B cell (primary cell): Measurements from ENCODE around the gene RPL10A. TPM values are rescaled to one million over a fixed set of nuclear protein-coding genes. Genes with fewer than 3 reads are reported as not detected.

Experiments
- ATAC-seq: fragments of 200-7000 bp; cut with Tn5 transposase; one replicate; pipeline ENCODE4 v1.10.0; 2021; ENCODE audit warnings: low read depth, mild to moderate bottlenecking, moderate number of reproducible peaks, moderate library complexity
- CTCF ChIA-PET: fragments of 350-600 bp; sonication (Branson Sonifier 250); formaldehyde crosslinking; loops from one replicate; lab custom pipeline; 2021; ENCODE audit warnings: antibody characterized with exemption, inconsistent platforms; lab: Charles Lee
- POLR2A ChIA-PET: fragments of 350-600 bp; sonication (Branson Sonifier 250); formaldehyde crosslinking; loops from one replicate; lab custom pipeline; 2021; ENCODE audit warnings: antibody characterized with exemption; lab: Charles Lee
- DNase-seq: peaks from one replicate; pipeline ENCODE4 v3.0.0; 2013
- H2AFZ ChIP-seq: 2 replicates; pipeline ENCODE4 v1.6.1; 2012; ENCODE audit warnings: mild to moderate bottlenecking, low read depth, low read length; ENCODE audit not compliant: insufficient read depth, poor library complexity, severe bottlenecking
- H3K27ac ChIP-seq, 2 donors: 1 replicate in 1 of 2; 2 replicates in 1 of 2; pipeline ENCODE4 v1.5.1; 2012 to 2013; ENCODE audit warnings: low read length in 2 of 2, mild to moderate bottlenecking in 2 of 2, moderate library complexity in 1 of 2
- H3K27me3 ChIP-seq, 4 experiments: fragments of 200-600 bp in 1 of 4; sonication (generic) in 1 of 4; replicated peaks in 1 of 4; 1 replicate in 2 of 4; 2 replicates in 2 of 4; pipeline versions ENCODE4 v1.6.1 to v1.7.0; 2013 to 2016; ENCODE audit warnings: low read length in 3 of 4, mild to moderate bottlenecking in 2 of 4, mixed read lengths in 1 of 4, moderate library complexity in 1 of 4; ENCODE audit not compliant: insufficient read depth in 4 of 4, control insufficient read depth in 3 of 4; ENCODE audit errors: control extremely low read depth in 1 of 4
- H3K36me3 ChIP-seq, 2 experiments: replicated peaks in 1 of 2; 1 replicate in 1 of 2; 2 replicates in 1 of 2; pipeline versions ENCODE4 v1.6.1 to v1.7.1; 2013; ENCODE audit warnings: low read length in 1 of 2; ENCODE audit not compliant: insufficient read depth in 2 of 2, control insufficient read depth in 1 of 2; ENCODE audit errors: control extremely low read depth in 1 of 2, extremely low read depth in 1 of 2
- H3K4me1 ChIP-seq, 2 donors: fragments of 200-600 bp in 1 of 2; sonication (generic) in 1 of 2; 1 replicate in 1 of 2; 2 replicates in 1 of 2; pipeline versions ENCODE4 v1.5.1 to v1.6.1; 2013 to 2017; ENCODE audit warnings: low read length in 2 of 2; ENCODE audit not compliant: control insufficient read depth in 2 of 2, insufficient read depth in 2 of 2
- H3K4me2 ChIP-seq: replicated peaks from 2 replicates; pipeline ENCODE3; 2012; ENCODE audit warnings: mild to moderate bottlenecking, low read depth, low read length; ENCODE audit not compliant: poor library complexity, severe bottlenecking
- H3K4me3 ChIP-seq, 5 experiments: fragments of 200-600 bp in 1 of 5; sonication (generic) in 1 of 5; 1 replicate in 3 of 5; 2 replicates in 2 of 5; pipeline versions ENCODE4 v1.5.1 to v1.7.0; 2011 to 2016; ENCODE audit warnings: low read length in 4 of 5, mild to moderate bottlenecking in 4 of 5, low read depth in 2 of 5, control low read depth in 1 of 5, moderate library complexity in 1 of 5; ENCODE audit not compliant: insufficient read depth in 1 of 5; ENCODE audit errors: control extremely low read depth in 1 of 5, extremely low read depth in 1 of 5
- H3K79me2 ChIP-seq: fragments of 200-600 bp; sonication (generic); one replicate; pipeline ENCODE4 v1.6.0; 2016; ENCODE audit warnings: low read length; ENCODE audit not compliant: control insufficient read depth, insufficient read depth
- H3K9ac ChIP-seq: fragments of 200-600 bp; sonication (generic); 2 replicates; pipeline ENCODE4 v1.6.1; 2017; ENCODE audit warnings: mild to moderate bottlenecking, low read length, moderate library complexity
- H3K9me3 ChIP-seq, 3 donors: one replicate each; pipeline versions ENCODE4 v1.6.1 to v1.7.1; 2013; ENCODE audit warnings: low read length in 2 of 3; ENCODE audit not compliant: control insufficient read depth in 2 of 3, insufficient read depth in 1 of 3; ENCODE audit errors: control extremely low read depth in 1 of 3
- H4K20me1 ChIP-seq: 2 replicates; pipeline ENCODE4 v1.6.0; 2012; ENCODE audit warnings: mild to moderate bottlenecking, low read length; ENCODE audit not compliant: insufficient read depth, control insufficient read depth, poor library complexity, severe bottlenecking
- H3K27ac Mint-ChIP-seq: one replicate; pipeline ENCODE4 v1.8.0; 2021; ENCODE audit warnings: mixed read lengths
- H3K27me3 Mint-ChIP-seq: one replicate; pipeline ENCODE4 v1.8.0; 2021; ENCODE audit warnings: mixed read lengths
- H3K4me1 Mint-ChIP-seq: one replicate; pipeline ENCODE4 v1.8.0; 2021; ENCODE audit warnings: mixed read lengths
- H3K4me3 Mint-ChIP-seq: one replicate; pipeline ENCODE4 v1.8.0; 2021; ENCODE audit warnings: mixed read lengths
- H3K9me3 Mint-ChIP-seq: one replicate; pipeline ENCODE4 v1.8.0; 2022; ENCODE audit warnings: mixed read lengths; ENCODE audit not compliant: insufficient read depth
- EZH2 ChIP-seq: IDR thresholded peaks from 2 replicates; pipeline ENCODE4 v1.6.1; 2012; ENCODE audit warnings: borderline replicate concordance, low read depth, mild to moderate bottlenecking, moderate library complexity, low read length; ENCODE audit not compliant: insufficient read depth, poor library complexity, severe bottlenecking
- WGBS: methylation state at CpG from one replicate; pipeline ENCODE4 v1.1.5; 2013; ENCODE audit warnings: missing lambda C conversion rate; ENCODE audit not compliant: insufficient coverage; 5-methylcytosine and 5-hydroxymethylcytosine counted together
- intact Hi-C: fragments of 100-400 bp; cut with micrococcal nuclease; formaldehyde crosslinking; loops from one replicate; pipeline ENCODE4 v1.10.0; 2022
- polyA plus RNA-seq: library from polyadenylated mRNA; depleted of rRNA; stranded (reverse); fragments of >200 nt; gene quantifications from 2 replicates; pipeline ENCODE4 v1.2.3, GENCODE V29; 2012
- total RNA-seq, 2 donors: library from RNA; stranded (reverse); fragments of 120-200 nt in 1 of 2; gene quantifications; 1 replicate in 1 of 2; 2 replicates in 1 of 2; pipeline versions ENCODE4 v1.2.3 to v1.2.4, GENCODE V29; 2013 to 2022
- TF ChIP-seq, protein P1 (sequence below): fragments of 200-600 bp; IDR thresholded peaks from one replicate; pipeline ENCODE4 v1.8.0; 2022; ENCODE audit warnings: antibody characterized with exemption, mild to moderate bottlenecking

RPL10A gene
- total and polyA plus RNA-seq, 2 donors (not counting 1 experiment from before 2014, with no cell fraction given): 1,687 to 3,150 TPM

DNA sequence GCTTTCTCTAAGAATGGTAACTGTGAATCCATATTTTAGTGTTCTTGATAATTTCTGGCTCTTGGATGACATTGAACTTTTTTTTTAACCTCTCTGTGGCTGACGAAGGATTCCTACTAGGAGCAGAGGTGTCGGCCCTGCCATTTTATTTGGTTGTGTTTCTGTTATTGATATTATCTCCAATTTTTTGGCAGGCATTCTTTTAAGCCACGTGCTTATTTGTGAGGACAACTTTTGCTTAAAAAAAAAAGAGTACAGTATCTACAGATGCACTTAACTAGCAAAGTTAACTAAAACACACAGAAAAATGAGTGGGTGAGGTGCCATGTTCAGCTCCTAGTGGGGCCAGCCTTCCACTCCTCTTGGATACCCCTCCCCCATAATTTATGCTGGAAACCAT is 15.0 kb upstream of the RPL10A start:
- H2AFZ ChIP-seq: peak overlapping the region; percentile 86
- peak overlapping the region; percentile 96 for H3K4me2 ChIP-seq
- TF ChIP-seq EZH2: no peak
- TF ChIP-seq, protein P1, sequence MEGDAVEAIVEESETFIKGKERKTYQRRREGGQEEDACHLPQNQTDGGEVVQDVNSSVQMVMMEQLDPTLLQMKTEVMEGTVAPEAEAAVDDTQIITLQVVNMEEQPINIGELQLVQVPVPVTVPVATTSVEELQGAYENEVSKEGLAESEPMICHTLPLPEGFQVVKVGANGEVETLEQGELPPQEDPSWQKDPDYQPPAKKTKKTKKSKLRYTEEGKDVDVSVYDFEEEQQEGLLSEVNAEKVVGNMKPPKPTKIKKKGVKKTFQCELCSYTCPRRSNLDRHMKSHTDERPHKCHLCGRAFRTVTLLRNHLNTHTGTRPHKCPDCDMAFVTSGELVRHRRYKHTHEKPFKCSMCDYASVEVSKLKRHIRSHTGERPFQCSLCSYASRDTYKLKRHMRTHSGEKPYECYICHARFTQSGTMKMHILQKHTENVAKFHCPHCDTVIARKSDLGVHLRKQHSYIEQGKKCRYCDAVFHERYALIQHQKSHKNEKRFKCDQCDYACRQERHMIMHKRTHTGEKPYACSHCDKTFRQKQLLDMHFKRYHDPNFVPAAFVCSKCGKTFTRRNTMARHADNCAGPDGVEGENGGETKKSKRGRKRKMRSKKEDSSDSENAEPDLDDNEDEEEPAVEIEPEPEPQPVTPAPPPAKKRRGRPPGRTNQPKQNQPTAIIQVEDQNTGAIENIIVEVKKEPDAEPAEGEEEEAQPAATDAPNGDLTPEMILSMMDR: no peak
- H3K4me3 Mint-ChIP-seq: peak overlapping the region; percentile 86
- H3K27ac Mint-ChIP-seq: peak overlapping the region; percentile 63
- H3K79me2 ChIP-seq: peaks cover 4% of the 10 kb centered on the region
- POLR2A ChIA-PET: interaction anchor here (0.5 to 2.3 kb wide), 2 partner anchors 11 to 14 kb away, joined by 3 to 7 read pairs; partner anchors contain the start of gene RPL10A
- peak overlapping the region in 3 of 5 experiments; percentile 79 to 89 (median 79) for H3K4me3 ChIP-seq
- no peaks in the 10 kb centered on the region for H3K9me3 ChIP-seq
- no peaks in the 10 kb centered on the region for H3K27me3 ChIP-seq
- H3K27me3 Mint-ChIP-seq: no peaks in the 10 kb centered on the region
- no peak for DNase-seq
- H3K27ac ChIP-seq: no peak overlapping the region
- ATAC-seq: no peak
- WGBS: no CpG with 5 or more reads among the region's 3 CpGs
- no peaks in the 10 kb centered on the region for H3K9me3 Mint-ChIP-seq
- CTCF ChIA-PET: interaction anchor here (0.7 to 11.4 kb wide), 9 partner anchors 15 to 661 kb away, joined by 3 to 127 read pairs (median 5); partner anchors contain the start of genes DEF6 and RPL10A
- peaks cover 0 to 8% of the 10 kb centered on the region in 2 experiments for H3K36me3 ChIP-seq
- peaks cover 14 to 21% of the 10 kb centered on the region in 2 donors for H3K4me1 ChIP-seq
- intact Hi-C loops: loop anchor here (5.0 kb wide), 1 partner anchor 574 kb away; the partner anchor contains the start of gene MAPK14
- peaks cover 36% of the 10 kb centered on the region for H3K4me1 Mint-ChIP-seq
- H4K20me1 ChIP-seq: peaks cover 8% of the 10 kb centered on the region
- H3K9ac ChIP-seq: peak overlapping the region; percentile 88

DNA sequence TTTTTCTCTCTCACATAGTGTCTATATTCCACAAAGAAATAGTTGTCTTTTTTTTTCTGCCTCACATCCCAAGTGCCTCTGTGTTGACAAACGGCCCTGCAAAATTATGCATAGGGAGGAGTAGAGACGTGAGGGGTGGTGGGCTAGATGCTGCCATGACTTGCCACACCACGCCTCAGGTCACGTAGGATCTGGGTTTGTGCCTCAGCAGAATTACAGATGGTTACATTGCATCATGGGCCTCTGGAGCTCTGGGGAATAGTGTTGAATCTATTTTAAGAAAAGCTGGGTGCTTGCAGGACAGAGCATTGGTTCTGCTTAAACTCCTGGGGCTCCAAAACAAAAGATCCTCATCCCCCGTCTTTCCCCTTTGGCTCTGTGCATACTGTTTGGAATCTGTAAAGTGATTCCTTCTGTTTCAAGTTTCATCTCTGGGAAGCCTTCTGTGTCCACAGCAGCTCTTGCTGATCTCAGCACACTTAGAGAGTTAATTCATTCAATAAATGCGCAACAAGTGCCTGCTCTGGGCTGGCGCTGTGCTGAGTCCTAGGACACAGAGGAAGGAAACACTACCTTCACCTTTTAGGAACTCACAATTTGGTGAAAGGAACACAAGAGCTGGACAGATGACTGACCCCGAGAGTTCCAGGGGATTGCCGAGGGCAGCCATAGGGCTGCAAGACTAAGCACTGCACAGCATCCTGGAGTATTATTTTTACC is 13.7 kb upstream of the RPL10A start:
- intact Hi-C loops: loop anchor here (5.0 kb wide), 1 partner anchor 573 kb away; the partner anchor contains the start of gene MAPK14
- peaks cover 33% of the 10 kb centered on the region for H3K4me1 Mint-ChIP-seq

More for the DNA sequence above, 13.7 kb upstream of the RPL10A start:
- Mint-ChIP-seq H3K27me3 (no peaks in the 10 kb centered on the region), H3K27ac (no peak overlapping the region), H3K9me3 (no peaks in the 10 kb centered on the region), H3K4me3 (no peak overlapping the region)
- H3K4me3 ChIP-seq: no peak overlapping the region
- peaks cover 4% of the 10 kb centered on the region for H3K79me2 ChIP-seq
- H4K20me1 ChIP-seq: peaks cover 8% of the 10 kb centered on the region
- H3K27ac ChIP-seq: no peak overlapping the region
- H2AFZ ChIP-seq: no peak overlapping the region
- ChIA-PET POLR2A (interaction anchor here (0.5 kb wide), 1 partner anchor 149 kb away, joined by 5 read pairs; no protein-coding TSS in a partner anchor), CTCF (interaction anchor here (1.1 to 11.4 kb wide), 4 partner anchors 14 to 161 kb away, joined by 3 to 127 read pairs (median 3); partner anchors contain the start of genes DEF6 and RPL10A)
- H3K4me1 ChIP-seq: peaks cover 14 to 17% of the 10 kb centered on the region in 2 donors
- no peaks in the 10 kb centered on the region for H3K9me3 ChIP-seq
- no peaks in the 10 kb centered on the region for H3K27me3 ChIP-seq
- no peak for DNase-seq
- no peak overlapping the region for H3K9ac ChIP-seq
- TF ChIP-seq EZH2: no peak
- TF ChIP-seq, protein P1: no peak
- WGBS: 94% methylated on average over 9 of the region's 9 CpGs
- H3K4me2 ChIP-seq: no peak overlapping the region
- H3K36me3 ChIP-seq: peaks cover under 1 to 14% of the 10 kb centered on the region in 2 experiments
- ATAC-seq: no peak
